ENCODE measurements around the gene HOXD11.

HOXD11 gene

DNA sequence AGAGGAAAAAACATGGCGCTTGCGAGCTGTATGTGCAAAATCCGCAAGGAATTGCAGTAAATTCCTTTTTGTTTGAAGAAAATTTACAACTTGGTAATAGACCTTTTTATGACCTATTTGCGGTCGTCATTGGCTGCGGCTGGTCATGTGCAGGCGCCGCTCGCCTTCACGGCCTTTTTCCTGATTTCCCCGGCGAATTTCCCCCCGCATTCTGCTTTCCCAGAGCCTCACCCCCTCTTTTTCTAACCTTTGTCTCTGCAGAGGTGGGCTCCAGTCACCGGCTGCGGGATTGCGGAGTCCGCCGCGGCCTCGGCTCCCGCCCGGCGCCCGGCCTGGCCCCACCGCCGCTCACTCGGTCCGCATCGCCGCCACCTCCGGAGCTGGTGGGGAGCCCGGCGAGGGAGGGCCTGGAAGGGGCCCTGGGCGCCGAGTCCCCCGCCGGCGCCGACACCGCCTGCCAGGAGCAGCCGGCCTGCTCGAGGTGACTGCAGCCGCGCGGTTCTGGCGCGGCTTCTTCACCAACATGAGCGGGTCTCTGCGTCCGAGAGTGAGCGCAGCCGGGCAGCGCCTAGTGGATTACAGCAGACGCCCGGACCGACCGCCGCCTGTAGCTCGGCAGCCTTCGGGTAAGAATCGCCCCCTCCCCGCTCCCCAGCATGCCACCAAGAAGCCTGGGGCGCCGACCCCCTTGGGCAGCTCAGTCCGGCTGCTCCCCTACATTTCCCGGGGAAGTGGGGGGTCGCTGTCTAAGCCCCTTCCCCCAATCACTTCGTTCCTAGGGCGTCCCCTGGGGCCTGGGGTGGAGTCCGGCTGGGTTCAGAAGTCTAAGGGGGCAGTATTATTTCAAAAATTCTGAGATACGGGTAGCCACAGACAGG is 29.5 kb downstream of the HOXD11 start:
- DNase-seq = no peak

DNA sequence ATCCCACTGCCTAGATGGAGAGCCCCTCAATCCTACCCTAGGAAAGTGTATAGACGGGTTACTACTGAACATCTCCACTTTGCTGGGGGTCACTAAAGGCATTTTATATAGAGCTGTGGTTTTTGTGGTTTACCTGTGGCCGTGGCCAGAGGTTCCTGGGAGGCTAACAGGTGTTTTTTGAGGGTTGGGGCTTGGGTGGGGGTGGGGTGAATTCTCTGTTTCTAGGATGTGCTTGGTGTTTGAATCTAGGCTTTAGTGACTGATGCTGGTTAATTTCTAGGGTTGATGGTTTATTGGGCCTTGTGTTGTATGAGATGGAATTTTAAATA is 30.1 kb downstream of the HOXD11 start:
- DNase-seq = no peak

DNA sequence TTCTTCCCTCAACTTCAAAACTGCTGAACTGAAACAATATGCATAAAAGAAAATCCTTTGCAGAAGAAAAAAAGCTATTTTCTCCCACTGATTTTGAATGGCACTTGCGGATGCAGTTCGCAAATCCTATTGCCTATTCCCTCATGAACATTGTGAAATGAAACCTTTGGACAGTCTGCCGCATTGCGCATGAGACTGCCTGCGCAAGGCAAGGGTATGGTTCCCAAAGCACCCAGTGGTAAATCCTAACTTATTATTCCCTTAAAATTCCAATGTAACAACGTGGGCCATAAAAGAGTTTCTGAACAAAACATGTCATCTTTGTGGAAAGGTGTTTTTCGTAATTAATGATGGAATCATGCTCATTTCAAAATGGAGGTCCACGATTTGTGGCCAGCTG is 30.8 kb downstream of the HOXD11 start:
- DNase-seq = no peak

DNA sequence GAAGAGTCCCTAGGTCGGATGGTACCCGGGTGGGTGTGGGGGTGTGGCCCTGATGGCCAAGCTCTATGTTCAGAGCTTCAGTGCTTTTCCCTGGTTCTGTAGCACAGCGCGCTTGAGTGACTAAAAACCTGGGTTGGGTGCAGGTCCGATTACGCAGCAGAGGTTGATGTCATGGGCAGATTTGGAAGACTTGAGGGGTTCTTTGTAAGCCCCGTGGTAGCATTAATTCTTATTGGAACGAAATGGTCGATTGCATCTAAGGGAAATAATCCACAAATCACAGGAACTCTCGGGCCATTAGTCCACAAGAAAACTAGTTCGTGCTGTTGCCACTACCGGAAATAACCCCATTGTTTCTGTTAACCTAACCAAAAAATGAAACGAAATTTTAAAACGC is 31.4 kb downstream of the HOXD11 start:
- DNase-seq = no peak

DNA sequence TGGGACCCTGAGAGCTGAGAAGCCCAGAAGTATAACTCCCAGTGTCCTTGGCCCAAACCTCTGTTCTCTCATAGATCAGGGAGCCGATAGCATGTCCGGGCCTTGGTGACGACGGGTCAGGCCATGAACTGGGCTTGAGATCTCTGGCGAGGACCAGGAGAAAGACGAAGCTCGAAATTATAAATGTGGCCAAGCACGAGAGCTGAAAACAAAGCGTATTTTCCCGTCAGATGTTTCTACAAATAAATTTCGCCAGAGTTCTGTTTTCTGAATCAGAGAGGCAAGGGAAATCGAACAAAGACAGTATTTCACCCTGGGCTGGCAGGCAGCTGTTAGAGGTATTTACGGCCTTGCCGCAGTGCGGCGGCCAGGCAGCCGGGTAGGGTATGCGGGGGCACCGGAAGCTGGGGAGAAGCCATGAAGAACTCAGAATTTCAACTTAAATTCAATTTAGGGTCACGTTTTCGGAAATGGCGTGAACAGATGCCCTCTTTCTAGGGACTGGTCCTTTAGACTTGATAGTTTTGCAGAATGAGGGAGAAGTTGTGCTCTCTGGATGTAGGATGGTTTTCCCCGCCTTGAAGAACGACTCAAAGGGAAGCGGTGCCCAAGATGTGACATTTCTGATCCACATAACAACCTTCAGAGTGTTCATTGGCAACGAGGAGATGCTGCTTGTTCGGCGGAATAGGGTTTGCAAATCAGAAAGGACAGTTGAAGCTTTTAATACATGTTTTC is 32.0 kb downstream of the HOXD11 start:
- DNase-seq = no peak

DNA sequence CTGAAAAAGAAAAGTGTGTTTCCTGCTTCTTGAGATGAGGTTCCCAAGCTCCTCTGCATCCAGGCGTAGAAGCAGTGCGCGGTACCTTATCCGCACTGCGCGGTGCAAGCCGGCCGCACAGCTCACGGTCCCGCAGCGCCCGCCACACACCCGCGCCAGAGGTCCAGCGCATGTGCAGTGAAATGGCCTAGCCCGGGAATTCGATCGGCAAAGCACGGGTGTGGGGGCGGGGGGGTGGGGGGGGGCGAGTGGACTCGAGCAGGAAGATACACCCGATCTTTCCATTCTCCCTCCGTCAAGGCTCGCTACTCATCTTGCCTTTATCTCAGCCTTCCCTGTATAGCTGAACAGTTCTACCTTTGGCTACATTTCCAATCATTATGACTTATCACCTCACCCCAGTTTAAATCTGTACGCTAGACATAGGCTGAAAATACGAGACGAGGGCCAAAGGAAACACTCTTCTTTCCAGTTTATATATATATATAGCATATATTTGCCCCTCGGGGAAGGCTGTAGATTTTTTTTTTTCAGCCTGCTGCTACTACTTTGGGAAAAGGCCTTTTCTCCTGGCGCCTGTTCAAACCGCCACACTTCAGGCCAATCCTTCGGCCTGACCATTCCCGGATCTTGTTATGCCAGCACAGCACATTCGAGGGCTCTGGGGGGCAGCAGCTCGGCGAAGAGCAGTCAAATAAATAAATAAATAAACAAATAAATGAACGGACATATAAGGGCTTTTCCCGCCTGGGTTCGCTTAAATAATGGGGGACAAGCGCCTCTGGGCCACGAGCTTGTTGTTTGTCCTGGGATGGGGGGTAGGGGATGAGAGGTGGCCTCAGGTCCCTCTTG is 32.8 kb downstream of the HOXD11 start:
- DNase-seq = no peak

DNA sequence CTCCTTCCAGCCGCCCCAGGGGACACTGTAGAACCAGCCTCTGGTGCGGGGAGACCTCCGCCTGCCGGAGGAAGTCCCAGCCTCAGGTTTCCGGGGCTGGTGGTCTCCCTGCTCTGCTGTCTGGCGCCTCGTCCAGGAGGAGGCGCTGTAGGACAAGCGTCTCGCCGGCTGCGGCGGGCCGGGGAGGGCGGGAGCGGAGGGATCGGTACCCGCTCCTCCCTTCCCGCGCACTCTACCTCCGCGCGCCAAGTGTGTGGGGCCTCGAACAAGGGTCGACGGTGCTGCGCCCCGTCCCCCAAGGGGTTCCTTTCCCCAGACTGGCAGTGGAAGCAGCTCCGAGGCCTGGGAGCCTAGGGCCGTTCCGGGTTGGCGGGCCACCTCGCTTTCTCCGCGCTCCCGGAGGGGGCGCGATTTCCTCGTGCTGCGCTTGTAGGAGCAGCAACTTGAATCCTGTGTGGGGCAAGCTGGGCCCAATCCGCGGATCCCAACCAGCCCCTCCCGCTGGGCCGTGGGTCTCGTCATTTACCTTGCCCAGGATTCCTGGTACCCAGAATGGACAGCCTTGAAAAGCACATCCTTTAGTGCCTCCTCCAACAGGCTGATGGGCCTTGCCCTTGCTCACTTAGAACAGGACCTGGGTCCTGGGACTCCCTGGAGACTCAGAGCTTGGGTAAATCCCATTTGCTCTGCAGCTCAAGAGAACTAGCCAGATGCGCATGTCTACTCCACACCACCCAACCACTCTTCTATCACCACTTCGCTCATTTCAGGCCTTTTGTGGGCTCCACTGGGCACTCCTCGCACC is 33.6 kb downstream of the HOXD11 start:
- DNase-seq = peak; percentile 27

DNA sequence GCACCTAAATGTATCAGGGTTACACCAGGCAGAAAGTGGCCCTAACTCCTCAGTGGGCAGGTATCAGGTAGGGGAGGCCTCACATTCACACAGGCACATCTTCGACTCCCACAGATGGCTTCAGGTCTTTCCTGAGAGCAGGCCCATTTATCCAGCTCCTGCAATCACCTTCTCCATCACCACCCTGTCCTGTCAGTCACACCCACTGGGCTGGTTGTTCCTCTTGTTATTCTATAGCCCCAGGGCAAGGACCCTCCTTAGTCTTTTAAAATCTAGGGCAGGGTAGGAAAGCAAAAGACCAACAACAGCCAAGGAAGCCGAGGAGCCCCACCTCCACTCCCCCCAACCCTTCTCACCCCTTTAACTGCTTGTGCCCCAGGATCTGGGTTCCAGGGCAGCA is 35.2 kb downstream of the HOXD11 start:
- no peak for DNase-seq

DNA sequence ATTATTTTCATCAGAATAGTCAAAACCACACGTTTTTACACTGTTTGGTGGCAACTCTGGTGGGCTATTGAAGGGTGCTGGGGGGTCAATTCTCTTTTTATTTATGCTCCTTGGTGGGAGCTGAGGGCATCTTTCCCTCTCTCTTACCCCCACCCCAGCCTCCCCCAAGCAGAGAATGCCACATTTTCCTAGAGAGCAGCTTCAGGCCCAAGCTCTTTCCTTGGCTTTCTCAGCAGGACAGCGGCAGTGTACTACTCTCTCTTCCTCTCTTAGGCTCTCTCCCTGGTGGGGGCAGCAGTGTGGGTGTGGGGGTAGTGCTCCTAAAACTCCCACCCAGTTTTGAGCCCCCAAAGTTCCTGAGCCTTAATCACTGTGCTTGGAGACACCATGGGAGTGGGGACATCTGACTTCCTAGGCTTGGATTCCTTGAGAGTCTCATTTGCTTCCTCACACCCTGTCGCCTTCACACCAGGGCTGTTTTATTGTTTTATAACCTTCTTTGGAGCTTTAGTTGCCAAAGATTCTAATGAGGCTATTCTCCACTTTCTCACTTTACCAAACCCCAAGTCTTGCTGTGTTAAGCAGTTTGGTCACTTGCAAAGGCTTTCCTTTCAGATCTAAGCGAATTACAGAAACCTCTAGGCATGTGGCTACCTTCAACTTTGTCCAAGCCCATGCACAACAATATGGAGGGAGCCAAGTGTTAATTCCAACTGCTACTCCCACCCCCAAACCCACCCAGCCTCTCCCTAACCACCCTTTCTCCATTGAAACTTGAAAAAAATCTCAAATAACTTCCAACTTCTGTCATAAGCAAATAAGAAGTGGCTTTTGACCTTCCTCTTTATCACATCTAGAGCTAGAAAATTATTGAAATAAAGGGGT is 38.2 kb downstream of the HOXD11 start:
- DNase-seq = no peak

DNA sequence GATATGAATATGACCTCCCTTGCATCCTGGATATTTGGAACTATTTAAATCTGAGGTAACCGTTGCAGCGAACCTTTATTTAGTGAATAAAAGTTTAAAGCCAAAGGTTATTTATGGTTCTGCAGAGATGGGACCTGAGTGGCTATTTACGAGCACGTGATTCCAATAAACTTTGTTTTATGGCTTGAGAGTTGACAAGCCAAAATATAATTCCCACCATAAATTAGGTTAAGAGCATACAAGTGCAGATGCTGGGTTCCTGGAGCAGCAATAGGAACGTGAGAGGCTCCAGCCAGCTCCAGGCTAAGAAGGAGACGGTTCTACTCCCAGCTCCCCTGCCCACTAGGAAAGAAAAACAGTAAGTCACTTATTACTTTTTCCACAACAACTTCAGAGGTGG is 39.0 kb downstream of the HOXD11 start:
- no peak for DNase-seq

DNA sequence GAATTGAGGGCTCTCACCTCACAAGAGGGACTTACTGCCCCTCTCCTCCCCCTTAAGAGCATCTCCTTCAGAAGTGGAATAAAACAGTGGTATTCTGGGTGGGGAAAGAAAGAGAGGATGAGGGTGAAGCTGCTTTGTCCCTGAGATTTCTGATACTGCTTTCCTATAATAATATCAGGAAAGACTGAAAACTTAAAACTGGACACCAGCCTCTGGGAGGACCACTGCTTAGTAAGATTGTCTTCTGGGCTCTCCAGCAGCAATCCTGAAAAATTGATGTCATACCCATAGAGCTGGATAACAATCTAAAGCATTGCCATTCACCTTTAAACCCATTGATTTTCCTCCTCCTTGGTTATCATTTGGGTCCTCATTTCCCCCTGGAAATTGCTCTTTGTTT is 39.6 kb downstream of the HOXD11 start:
- DNase-seq = no peak

DNA sequence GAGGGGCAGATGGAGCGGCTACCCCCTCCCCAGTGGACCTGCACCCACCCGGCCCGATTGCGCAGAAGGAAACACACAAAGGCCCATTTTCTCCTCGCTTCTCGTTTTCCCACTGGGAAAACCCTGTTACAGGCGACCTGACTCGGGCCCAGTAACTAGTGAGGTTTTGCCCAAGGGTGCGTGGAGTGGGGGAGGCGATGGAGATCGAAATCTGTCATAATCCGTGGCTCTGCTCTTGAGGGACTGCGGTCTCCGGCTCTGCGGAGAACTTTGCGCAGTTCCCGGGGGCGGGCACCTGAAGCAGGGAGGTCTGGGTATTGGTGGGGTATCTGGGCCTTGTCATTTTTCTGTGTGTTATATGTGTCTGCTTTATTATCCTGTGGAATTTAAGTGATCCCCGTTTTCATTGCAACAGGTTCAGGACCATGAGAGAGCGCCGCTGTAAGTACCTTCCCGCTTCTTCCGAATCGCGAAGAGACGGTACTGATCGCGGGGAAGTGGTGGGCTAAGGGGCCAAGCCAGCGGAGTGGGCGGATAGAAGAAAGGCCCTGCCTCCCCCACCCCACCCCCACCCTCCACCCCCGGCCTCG is 40.2 kb downstream of the HOXD11 start:
- DNase-seq = no peak

DNA sequence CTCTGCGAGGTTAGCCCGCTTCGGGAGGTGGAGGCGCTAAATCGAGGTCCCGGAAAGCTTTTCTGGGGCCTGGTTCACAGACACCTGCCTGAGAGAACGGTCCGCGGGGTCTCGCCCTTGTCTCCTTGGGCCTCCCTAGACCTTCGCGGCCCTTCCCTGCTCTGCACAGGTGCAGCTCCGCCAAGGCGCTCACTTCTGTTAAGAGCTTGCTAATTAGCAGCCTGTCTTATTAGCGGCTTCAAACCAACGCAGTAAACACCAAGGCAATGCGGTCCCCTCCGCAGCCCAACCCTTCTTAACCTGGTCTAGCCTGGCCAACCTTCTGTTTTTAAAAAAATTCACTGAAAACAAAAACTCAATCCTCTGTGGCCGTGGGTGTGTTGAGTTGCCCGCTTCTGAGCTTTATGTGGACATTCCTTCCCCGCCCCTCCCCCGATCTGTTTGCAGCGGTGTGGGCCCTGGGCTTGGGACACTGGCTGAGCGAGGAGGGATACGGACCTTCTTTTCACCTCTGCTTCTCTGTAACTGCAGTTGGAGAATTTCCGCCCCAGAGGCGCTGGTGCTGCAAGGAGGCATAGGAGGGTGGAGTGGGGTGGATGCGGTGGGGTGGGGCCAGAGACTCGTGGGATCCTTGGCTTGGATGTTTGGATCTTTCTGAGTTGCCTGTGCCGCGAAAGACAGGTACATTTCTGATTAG is 40.9 kb downstream of the HOXD11 start:
- no peak for DNase-seq

DNA sequence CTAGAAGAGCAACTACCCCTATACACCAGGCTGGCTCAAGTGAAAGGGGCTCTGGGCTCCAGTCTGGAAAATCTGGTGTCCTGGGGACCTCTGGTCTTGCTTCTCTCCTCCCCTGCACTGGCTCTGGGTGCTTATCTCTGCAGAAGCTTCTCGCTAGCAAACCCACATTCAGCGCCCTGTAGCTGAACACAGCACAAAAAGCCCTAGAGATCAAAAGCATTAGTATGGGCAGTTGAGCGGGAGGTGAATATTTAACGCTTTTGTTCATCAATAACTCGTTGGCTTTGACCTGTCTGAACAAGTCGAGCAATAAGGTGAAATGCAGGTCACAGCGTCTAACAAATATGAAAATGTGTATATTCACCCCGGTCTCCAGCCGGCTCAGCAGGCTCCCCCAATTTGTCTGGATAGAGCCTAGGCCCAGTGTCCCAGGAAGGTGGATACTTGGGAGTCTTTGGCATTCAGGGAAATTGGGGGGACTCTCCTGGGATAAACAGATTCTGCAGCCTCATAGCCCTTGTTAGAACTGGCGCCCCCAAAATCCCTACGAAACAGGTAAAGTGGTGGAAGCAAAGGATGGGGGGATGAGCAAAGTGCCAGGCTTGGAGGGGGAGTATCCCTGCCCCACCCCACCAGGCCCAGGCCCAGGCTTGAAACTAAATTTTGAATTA is 41.8 kb downstream of the HOXD11 start:
- no peak for DNase-seq

DNA sequence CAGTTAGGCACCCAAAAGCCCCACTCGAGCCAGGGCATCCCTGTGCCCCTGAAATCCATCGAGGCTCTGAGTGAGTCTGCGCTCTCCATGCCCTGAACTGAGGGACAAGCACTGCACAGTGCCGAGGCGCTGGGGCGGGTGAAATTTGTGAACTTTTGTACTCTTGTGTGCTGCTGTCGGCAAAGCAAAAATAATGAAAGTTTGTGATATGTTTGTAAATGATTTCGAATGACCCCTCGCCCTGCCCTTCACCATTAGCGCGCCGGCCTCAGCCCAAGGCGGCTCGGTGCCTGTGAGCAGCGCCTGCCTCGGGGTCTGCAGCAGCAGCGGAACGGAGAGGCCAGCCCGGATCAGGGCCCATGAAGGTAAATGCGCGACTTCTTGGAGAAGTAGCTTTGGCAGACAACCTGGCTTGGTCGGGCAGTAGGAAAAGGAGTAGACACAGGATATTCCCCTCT is 42.4 kb downstream of the HOXD11 start:
- DNase-seq = no peak

DNA sequence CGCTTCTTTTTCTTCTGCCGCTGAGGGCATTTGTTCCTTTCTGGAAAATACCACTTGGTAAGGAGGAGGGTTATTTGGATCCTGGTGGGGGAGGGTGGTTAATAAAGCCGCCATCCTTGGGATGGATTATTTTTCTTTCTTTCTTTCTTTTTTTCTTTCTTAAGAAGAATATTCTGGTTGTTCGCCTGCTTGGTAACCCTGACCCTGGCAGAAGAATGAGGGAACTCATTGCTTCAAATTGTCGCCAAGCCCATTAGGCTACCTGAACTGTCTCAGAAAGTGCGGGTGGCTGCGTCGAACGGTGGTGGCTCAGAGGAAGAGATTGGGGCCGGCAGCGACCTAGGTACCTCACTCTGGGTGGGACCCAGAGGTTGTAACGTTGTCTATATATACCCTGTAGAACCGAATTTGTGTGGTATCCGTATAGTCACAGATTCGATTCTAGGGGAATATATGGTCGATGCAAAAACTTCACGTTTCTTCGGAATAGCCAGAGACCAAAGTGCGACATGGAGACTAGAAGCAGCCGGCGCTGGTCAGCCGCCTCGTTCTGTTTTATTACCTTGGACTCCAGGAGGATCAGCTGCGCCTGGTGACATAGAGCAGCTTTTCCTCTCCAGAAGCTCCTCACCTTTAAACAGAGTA is 43.0 kb downstream of the HOXD11 start:
- DNase-seq = no peak

DNA sequence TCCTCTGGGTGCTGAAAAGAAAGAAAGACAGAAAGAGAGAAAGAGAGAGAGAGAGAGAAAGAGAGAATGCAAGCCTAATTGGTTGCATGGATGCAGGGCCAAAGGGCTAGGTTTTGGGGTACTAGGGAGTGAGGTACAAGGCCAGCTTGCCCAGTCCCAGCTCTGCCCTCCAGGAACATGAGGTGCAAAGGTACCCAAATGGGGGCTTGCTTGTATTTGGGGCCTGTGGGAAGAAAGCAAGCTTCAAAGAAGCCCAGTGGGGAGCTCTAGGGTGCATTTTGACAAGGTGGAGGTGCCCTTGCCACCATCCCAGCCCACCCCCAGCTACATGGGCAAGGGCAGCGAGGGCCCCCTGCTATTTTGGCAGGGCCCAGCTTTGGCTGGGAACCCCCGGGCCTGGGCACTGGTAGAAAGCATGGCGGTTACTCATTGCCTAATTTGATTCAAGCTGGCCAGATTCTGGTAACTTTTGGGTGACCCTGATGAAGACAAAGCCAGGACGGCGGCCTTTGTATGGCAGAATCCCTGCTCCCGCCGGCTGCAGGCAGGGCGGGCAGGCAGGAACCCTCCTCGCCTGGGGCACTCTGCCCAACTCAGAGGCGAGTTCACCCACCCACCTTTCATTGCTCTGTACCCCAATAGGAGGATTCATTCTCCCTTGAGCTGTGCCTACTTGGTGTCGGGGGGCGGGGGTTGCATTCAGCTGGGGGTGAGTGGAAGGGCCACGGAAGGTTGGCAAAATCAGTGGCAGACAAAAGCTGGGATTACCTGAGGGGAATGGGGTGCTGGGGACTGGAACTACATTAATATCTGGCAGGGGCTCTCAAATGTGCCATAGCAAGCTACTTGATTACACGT is 43.7 kb downstream of the HOXD11 start:
- no peak for DNase-seq
